ENCODE data around the gene PSD2.
"Not testable (repeated sequence)": the region's sequence is repeated elsewhere in the genome, so short reads cannot be mapped to it uniquely, and the experiment has no call there.

The PSD2 gene

DNA sequence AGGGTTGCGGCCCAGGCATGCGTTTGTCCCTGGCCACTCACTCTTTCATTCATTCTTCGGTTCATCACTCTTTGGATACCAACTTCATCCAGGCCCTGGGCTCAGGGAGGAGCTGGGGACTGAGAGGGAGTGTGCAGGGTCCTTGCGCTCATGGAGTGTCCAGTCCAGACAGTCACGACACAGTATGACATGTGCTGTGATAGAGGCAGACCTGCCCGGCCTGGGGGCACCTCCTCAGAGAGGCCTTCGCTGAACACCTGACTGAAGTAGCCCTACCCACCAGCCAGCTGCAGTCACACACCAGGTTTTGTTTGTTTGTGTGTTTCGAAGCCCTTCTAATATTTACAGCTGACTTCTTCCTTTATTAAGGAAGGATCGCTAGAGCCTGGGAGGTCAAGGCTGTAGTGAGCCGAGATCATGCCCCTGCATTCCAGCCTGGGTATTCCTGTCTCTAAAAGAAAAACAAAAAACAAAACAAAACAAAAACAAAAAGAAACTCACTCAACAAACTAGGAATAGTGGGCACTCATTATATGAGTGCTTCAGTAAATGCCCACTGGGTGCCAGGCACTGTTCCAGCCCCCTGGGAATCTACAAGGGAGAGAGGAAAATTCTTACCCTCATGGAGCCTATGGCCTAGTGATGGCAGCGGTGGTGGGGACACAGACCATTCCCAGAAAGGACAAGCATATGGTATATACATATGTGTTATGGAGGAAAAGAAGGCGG lies 6.3 kb upstream of the PSD2 start:
- no peak for DNase-seq (ENCODE audit: low spot score)

DNA sequence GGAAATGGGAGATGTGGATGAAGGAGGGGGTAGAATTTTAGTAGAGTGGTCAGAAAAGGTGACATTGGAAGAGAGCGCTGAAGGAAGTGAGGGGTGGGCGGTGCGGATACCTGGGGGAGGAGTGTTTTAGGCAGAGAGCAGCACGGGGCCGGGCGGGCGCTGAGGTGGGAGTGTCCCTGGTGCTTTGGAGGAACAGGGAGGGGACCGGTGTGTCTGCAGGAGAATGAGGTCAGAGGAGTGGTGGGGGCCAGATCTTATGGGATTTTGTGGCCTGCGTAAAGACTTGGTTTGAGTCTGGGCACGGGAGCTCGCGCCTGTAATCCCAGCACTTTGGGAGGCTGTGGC lies 5.8 kb upstream of the PSD2 start:
- no peak for DNase-seq (ENCODE audit: low spot score)

DNA sequence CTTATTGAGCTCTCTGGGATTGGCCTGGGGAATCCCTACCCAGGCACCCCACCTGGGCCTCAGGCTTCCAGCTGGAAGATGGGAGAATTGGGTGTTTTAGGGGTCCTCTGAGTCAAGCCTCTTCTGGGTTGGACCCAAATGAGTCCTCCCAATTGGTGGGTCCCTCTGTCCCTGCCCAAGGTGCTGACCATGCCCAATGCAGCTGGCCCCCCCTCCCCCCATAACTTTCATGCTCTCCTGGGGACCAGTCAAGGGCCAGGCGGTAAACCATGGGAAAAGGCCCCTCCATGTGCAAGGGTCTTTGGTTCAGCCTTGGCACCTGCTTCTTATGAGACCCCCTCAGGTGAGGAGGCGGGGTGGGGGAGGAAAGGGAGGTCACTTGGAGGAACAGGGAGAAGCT lies 3.4 kb upstream of the PSD2 start:
- no peak for DNase-seq (ENCODE audit: low spot score)

DNA sequence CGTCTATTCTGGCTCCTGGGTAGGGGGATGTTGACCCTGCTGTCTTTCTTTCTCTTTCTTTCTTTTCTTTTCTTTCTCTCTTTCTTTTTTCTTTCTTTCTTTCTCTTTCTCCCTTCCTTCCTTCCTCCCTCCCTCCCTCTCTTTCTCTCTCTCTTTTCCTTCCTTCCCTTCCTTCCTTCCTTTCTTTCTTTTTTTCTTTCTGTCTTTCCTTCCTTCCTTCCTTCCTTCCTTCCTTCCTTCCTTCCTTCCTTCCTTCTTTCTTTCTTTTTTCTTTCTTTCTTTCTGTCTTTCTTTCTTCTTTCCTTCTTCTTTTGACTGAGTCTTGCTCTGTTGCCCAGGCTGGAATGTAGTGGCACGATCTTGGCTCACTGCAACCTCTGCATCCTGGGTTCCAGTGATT lies 3.0 kb upstream of the PSD2 start:
- DNase-seq (ENCODE audit: low spot score): not testable (repeated sequence)

DNA sequence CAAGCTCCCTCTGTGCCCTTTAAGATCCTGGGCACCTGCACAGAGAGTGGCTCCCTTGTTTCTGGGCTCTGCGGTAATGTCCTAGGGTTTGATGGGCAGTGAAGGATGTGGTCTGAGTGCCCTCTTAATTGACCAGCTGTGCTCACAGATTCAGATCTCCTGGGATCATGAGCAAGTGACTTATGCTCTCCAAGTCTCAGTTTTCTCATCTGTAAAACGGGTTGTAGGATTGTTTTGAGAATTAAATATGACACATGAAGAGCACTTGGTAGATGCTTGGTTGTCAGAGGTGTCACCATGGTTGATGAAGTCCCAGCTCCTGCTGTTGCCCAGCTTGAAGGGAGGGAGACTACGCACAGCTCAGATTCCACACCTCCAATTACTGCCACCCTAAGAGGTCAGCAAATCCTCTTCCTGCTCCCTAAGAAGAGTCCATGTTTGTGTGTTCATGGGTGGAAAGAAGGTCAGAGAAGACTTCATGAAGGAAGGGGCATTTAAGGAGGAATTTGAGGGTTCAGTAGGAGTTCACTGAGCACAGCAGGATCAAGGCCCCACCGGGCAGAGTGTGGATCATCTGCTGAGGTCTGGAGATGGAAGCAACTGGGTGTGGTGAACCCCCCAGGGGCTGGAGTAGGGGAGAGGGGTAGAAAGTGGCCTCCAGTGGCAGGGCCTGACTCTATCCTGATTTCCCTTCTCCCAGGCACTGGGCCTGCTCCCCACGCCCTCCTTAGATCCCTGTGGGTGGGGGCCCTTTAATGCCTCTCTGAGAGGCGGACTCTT lies 1.4 kb upstream of the PSD2 start:
- no peak for DNase-seq (ENCODE audit: low spot score)

DNA sequence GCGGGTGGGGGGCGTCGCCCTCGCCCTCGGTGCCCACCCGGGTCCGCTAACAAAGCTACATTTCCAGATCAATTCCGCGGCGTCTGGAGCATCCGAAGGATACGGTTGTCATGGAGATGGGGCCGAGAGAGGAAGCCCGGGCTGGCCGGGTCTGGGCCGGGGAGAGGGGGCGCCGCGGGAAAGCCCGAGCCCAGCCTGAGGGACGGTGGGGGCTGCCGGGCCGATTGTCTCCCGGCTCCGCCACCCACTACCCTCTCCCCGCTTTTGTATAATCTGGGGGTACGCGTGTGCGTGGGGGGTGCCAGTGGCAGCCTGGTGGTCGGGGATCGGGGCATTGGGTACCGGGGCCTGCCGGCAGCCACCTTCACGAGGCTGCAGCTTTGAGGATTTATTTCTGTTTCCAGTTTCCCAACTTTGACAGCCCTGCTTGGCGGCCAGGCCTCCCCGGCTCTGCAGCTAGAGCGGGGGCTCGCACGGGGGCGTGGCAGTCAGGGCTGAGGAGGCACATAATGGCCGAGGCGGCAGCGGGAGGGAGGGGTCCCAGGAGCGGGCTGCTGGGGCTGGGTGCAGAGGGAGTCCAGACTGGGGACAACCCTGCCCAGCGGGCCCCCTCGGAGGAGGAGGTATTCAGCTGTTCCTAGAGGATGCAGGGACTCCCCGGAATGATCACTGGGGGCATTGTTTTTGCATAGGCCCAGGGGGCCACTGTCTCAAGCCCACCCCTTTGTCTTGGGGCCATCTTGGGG lies 626 bp downstream of the PSD2 start:
- no peak for DNase-seq (ENCODE audit: low spot score)

DNA sequence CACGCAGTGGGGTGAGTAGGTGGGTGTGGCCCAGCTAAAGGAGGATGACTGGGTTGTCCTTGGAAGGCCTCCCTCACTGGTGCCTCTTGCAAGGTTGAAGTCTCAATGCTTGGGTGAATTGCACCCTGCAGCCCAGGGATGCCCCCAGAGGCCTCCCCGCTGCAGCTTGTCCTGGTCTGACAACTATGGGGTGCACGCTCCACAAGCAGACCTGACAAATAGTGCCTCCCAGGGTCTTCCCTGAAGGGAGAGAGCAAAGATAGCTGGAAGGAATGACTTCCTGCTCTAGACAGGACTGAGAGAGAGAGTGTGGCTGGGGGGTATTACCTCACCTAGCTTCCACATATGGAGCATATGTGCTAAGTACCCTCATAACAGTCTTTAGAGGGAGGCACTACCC lies 1.7 kb downstream of the PSD2 start:
- DNase-seq (ENCODE audit: low spot score): no peak

DNA sequence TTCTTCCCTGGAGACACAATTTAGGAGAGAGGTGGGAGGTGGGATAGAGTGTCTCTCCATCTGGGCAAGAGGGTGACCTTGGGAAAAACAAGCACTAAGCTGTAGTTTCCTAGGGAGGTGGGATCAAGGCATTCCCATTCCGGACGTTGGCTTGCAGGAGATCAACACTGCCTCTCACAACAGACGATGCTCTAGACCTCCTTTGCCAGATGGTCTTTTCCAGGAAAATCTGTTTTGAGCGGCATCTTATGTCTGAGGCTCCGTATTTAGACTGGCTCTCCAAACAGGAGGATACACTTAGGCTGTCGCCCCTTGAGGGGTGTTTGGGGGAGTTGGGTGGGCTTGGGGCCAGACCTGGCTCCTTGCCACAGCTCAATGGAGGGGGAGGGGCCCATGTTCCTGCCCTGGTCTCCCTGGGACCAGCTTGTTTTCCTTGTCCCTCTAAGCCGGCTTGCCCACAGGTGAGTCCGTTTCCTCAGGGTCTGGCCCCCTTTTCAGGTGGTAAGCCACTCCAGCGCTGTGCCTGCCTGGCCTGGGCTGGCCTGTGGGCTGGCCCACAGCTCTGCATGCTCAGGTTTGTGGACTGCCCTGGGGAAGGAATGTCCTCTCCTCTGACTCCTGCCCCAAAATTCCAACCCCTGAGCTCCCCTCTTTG lies 2.4 kb downstream of the PSD2 start:
- no peak for DNase-seq (ENCODE audit: low spot score)

DNA sequence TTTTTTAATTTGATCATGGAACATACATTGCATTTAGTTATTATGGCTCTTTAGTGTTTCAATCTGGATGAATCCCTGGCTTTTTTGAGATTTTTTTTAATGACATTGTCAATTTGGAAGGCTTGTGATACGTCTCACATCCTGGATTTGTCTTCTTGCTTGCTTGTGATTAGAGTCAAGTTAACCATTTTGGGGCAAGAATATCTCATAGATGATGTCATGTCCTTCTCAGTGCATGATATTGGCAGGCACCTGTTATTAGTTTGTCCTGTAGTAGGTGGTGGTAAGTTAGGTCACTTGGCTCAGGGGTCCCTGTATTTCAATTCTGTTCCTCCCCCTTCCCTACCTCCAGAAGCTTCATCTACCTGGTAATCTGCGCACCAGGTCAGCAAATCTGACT lies 3.3 kb downstream of the PSD2 start:
- DNase-seq (ENCODE audit: low spot score): no peak

DNA sequence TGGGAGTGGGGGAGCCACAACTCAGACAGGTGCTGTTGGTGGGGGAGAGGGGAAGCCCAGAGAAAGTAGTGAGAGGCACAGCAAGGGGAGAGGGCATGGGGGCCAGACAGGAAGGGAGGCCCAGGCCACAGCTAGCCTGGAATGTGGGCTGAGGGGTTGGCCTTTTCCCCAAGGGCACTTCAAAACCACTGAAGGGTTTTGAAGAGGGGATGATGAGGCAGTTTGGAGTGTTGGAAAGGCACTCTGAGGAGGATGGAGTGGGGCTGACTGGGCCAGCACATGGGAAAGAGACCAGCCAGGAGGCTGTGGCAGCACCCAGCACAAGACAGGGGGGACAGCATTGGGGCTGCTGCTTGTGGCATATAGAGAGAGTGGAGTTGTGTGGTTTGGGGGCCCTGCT lies 3.8 kb downstream of the PSD2 start:
- DNase-seq (ENCODE audit: low spot score): no peak

DNA sequence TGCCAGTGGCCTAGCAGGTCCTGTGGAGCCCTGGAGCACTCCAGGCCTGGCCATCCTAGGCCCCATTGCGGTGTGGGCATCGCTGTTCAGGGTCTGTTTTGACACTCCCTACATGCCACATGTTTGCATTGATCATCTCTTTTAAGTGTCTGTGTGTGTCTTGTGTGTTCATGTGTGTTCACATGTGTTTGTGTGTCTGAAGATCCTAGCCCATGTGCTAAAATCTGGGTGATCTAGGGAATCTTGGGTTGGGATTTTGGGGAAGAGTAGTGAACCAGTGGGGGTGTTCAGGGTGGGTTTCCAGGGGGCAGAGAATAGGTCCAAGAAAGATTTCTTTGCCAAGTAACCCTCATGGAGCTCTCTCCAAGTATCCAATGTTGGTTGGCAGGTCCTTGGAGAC lies 8.4 kb downstream of the PSD2 start:
- DNase-seq (ENCODE audit: low spot score): no peak

DNA sequence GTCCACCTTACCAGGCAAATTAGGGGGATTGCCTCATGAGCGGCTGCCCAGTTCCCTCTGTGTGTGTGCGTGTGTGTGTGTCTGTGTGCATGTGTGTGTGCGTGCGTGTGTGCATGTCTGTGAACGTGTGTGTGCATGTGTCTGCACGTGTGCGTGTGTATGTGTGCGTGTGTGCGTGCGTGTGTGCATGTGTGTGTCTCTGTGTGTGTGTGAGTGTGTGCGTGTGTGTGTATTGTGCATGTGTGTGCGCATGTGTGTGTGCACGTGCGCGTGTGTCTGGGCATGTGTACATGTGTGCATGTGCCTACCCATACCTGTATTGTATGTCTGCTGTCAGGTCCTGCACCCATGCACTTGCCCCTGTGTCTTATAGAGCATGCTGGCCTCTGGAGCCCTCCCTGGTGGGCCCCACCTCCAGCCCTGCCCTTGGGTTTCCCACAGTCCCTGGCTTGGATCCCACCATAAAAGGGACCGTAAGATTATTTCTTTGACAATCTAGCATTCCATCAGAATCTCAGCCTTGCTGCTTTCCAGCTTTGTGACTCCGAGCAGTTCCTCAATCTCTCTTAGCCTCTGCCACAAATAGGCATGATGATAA lies 9.3 kb downstream of the PSD2 start:
- DNase-seq (ENCODE audit: low spot score): no peak

DNA sequence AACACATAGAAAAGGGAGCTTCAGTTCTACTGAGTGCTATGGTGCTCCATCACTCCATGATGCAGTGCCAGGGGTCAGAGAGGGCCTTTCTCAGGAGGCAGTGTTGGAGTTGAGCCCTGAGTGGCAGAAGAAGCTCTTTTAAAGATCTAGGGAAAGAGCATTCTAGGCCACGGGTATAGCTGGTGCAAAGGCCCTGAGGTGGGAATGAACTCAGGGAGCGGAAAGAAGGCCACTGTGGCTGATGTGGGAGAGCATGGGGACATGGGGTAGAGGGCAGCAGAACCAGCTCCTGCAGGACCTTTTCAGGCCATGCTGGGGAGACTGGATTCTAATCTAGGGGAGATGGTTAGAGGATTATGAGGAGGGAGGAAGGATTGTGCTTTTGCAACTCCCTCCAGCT lies 9.9 kb downstream of the PSD2 start:
- no peak for DNase-seq (ENCODE audit: low spot score)

DNA sequence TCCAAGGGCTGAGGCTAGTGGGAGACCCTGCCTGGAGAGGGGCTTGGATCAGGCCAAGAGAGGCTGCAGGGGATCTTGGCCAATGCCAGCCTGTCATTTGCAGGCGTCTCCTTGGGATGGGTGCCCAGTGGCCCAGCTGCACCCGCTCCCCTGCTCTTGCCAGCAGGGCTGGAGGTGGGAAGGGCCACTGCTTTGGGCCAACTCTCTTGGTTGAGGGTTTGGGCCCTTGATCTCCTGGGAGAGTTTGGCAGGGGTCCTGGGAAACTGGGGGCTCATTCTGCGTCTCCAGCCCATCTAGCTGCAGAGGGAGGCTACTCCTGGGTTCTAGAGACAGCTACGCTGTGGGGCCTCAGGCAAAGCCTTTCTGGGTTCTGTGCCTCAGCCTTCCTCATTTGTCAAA lies 10.5 kb downstream of the PSD2 start:
- no peak for DNase-seq (ENCODE audit: low spot score)

DNA sequence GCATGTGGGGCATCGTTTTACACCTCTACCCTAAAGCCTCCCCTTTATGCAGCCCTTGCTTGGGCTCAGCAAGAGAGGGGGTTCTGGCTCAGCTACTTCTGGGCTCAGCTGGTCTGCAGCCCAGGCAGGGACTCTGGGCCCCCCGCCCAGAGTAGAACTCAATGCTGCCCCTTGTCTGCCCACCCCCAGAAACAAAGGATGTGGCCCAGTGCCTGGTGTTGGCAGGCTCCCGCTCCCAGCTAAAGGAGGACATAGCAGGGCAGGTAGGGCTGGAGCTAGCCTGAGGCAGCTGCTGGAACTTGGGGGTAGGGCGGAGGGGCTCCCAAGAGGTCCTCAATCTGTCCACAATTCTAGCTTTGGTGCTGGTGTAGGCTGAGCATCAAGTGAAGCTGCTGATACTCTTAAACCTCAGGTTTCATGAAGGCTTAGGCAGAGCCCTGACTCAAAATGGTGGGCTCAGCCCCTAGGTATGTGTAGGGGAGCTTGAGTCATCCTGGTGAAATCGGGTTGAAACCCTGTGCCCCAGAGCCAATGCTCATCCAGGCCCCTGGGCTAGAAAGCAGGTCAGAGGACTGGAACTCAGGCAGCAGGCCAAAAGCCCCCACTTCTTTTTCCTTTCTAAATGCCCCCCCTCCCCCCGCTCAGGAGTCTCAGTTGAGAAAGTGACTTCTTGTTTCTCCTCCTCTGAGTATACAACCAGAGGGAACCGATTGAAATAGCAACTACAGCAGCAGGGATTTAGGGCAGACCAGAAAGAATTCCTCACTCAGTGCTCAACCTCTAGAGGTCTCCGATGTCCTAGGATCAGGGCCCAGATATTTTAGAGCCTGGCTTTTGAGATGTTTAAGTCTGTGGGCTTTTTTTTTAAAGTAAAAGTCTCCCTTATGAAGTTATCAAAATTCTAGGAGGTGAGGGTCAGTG lies 11.4 kb downstream of the PSD2 start:
- no peak for DNase-seq (ENCODE audit: low spot score)

DNA sequence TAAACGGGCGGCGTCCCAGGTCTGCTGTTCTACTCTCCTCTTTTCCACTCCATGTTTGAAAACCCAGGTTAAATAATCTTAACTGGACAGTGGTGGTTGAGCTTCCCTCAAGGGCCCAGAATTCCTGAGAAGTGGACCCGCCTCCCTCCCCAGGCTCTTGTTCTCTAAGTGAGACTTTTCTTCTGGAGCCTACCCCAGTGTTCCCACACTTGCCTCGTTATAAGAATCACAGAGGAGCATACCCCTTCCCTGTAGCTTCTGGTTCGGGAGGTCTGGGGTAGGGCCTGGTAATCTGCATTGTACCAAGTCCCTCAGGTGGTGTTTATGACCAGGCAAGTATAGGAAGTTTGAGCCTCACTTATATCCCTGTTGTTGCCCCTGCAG lies 12.0 kb downstream of the PSD2 start:
- DNase-seq (ENCODE audit: low spot score): no peak

DNA sequence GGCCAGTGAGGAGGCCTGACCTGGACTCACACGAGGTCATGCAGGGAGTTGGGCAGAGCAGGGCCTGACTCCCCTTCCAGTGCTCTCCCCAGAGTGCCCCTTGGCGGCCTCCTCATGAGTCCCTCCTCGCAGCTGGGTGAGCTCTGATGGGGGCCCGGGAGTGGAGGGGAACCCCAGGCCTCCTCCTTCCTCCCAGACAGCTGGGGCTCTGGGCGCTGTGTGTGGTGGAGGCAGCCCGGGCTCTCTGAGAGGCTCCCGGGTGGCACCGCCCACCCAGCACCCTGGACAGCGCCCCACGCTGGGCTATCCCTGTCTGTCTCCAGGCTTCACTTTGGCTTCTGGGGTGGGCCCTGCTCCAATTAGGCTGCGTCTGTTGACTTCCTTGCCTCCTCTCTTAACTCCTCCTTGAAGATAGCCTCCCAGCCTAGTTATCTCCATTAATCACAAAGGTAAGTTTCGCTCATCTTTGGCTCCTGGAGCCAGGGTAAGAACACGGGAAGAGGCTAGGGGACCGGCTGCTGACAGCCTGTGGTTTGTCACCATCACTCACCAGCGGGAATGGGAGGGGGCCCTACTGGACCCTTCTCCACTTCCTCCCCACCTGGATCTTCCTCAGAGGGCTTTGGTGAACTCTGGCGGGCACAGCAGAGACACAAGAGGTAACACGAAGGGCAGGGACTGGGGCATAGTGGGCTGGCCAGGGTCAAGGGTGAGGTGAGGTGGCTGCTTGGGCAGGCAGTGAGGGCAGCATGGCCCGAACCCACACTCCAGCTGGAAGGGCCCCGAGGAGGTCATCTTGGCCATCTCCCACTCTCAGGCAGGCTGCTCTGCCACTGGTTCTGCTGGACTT lies 13.1 kb downstream of the PSD2 start:
- DNase-seq (ENCODE audit: low spot score): no peak

DNA sequence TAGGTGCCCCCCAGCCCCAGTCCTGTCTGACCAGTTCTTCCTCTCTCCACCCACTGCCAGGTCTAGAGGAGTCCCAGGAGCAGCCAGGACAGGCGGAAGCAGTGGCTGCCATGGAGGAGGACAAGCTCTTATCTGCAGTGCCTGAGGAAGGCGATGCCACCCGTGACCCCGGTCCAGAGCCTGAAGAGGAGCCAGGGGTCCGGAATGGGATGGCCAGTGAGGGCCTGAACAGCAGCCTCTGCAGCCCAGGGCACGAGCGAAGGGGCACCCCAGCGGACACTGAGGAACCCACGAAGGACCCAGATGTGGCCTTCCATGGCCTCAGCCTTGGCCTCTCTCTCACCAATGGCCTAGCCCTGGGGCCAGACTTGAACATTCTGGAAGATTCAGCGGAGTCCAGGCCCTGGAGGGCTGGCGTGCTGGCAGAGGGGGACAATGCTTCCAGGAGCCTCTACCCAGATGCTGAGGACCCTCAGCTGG lies 13.8 kb downstream of the PSD2 start:
- DNase-seq (ENCODE audit: low spot score): no peak

DNA sequence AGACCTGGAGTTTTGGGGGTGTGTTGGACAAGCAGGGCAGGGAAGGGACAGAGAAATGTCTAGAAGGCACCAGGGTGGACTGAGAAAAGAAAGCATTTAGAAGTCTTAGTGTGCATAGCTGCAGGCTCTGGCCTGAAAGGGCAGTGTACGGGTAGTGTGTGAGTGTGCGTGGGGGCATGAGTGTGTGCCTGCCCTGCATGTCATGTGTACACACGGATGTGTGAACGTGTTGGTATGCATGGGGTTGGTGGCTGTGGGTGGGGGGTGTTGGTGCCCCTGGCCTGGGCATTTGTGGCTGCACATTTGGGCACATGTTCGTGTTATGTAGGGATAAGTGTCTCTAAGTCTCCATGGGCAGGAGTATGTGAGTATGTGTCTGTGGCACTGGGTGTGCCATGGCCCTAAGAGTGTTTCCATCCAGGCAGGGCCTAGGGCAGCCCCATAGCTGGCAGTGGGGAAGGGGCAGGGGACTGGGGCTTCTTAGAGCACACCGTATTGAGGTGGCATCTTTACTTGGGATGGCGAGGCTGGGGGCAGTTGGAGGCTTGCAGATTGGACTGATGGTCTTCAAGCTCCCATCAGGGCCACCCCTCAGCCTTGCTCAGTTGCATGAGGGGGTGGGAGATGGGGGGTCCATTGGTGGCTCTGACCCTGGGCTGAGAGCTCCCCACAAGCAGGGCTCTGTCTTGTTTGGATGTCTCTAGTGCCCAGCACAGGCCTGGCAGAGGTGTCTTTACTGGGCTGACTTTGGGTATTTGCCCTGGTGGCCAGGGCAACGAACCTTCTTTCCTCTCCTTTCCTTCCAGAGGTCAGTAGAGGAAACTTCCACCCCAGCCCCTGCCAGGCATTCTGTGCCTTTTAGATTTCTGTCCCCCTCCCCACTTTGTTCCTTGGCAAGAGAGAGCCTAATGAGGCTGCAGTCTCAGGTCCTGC lies 15.0 kb downstream of the PSD2 start:
- no peak for DNase-seq (ENCODE audit: low spot score)

Measured in hematopoietic multipotent progenitor cell treated with erythropoietin and hydrocortisone succinate and interleukin-3 and kit ligand, for 17 days (in vitro differentiated cells).